ENCODE measurements around the gene THG1L. TPM values are rescaled to one million over a fixed set of nuclear protein-coding genes. Genes with fewer than 3 reads are reported as not detected.

THG1L gene
- 12.9 and 13.5 TPM in 2 replicates for total RNA-seq (2021)
- long read RNA-seq, transcript THG1L-201 (6 exons, 3,107 nt) = major isoform, 55 of 60 reads
- long read RNA-seq, partial matches to known transcripts = 1 of 60 reads
- long read RNA-seq, other reads (novel, unspliced or antisense) = 2 of 60 reads

DNA sequence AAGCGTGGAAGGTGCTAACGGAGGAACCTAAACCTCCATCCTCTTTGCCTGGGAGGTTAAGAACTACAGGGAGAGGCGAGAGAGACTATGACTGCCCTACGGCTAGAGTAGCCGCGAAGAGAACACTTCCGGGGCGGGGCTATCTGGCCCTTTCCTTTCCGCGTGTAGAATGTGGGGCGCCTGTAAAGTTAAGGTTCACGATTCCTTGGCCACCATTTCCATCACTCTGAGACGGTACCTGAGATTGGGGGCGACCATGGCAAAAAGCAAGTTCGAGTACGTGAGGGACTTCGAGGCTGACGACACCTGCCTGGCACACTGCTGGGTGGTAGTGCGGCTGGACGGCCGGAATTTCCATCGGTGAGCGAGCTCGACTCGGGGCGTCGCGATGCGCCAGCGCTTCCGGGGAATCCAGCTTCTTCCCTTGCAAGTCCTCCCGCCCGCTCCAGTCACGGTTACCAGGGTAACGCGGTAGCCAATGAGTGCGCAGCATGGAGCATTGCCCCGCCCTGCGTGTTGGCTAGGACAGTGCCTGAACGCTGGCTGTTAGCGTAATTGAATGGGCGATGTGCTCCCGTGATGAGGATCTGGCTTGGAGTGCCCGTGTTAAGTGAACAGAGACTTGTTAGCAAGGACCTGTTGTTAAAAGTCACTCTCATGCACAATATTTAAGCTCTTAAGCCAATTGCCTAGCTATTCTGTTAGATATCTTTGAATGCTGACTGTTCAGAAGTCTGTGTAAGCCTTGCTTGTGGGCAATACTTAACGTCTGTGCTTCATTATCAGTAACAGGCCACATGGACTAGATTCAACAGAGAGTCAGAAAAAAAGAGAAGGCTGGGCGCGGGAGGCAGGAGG lies at the start of gene THG1L:
Gene THG1L, plus strand, starts transcription at position 149 of the 858 bp plus-strand sequence. Its CDS starts 21 bp downstream, at position 170.
- Histone ChIP-seq H3K56ac (ENCODE audit: insufficient read length, low read depth, low read length) (no peak within 1 kb of the TSS), H3K79me2 (ENCODE audit: insufficient read depth, low read length) (no peaks in the 10 kb centered on the region; the same call in 1 of the 2 replicates), H2BK20ac (ENCODE audit: low read depth, low read length, poor library complexity, severe bottlenecking) (no peak within 1 kb of the TSS), H3K4me1 (ENCODE audit: insufficient read depth, low read length) (no peaks in the 10 kb centered on the region), H3K14ac (ENCODE audit: insufficient read depth, low read length) (peak within 1 kb of the TSS; percentile 94), H4K91ac (ENCODE audit: insufficient read length, low read depth, low read length) (no peak within 1 kb of the TSS), H3K4ac (ENCODE audit: low read depth, low read length) (no peak within 1 kb of the TSS), H3K18ac (ENCODE audit: insufficient read length, low read depth, low read length) (peak within 1 kb of the TSS; percentile 83), H3K27me3 (ENCODE audit: insufficient read depth, low read length) (no peaks in the 10 kb centered on the region), H3K23me2 (ENCODE audit: insufficient read length, low read depth, low read length, poor library complexity, severe bottlenecking) (no peaks in the 10 kb centered on the region), H2AK5ac (ENCODE audit: insufficient read length, low read length) (no peak within 1 kb of the TSS), H3K9ac (ENCODE audit: extremely low read depth, insufficient read length, low read length) (peak within 1 kb of the TSS; percentile 81), H4K20me1 (ENCODE audit: control insufficient read depth, insufficient read depth, insufficient read length) (no peaks in the 10 kb centered on the region), H3K9me3 (ENCODE audit: control insufficient read depth, low read depth, low read length) (no peaks in the 10 kb centered on the region), H3K4me2 (ENCODE audit: insufficient read depth, insufficient read length, low read length) (peak within 1 kb of the TSS; percentile 74), H2BK5ac (ENCODE audit: insufficient read length, low read length) (no peak within 1 kb of the TSS), H2BK15ac (ENCODE audit: low read depth, low read length) (no peak within 1 kb of the TSS), H3T11ph (ENCODE audit: low read length) (no peak within 1 kb of the TSS), H2BK12ac (ENCODE audit: insufficient read length, low read depth, low read length) (no peak within 1 kb of the TSS), H3K23ac (ENCODE audit: insufficient read length, low read depth, low read length) (no peak within 1 kb of the TSS), H3K79me1 (ENCODE audit: insufficient read depth, low read depth, low read length, poor library complexity, severe bottlenecking) (no peaks in the 10 kb centered on the region), H2BK120ac (ENCODE audit: low read depth, low read length, poor library complexity, severe bottlenecking) (no peak within 1 kb of the TSS), H4K5ac (ENCODE audit: insufficient read length, low read depth, low read length) (no peak within 1 kb of the TSS), H4K8ac (replicated peaks; ENCODE audit: insufficient read length, low read depth, low read length) (no peak within 1 kb of the TSS), H3K27ac (ENCODE audit: insufficient read length, low read depth, low read length) (no peak within 1 kb of the TSS), H2AFZ (ENCODE audit: low read length) (no peak within 1 kb of the TSS)
- no CpG with 5 or more reads among the region's 47 CpGs for WGBS (ENCODE audit: extremely low coverage, insufficient read length, low lambda C conversion rate)
- DNase-seq = peak; percentile 99
- Mint-ChIP-seq H3K4me3 (peak within 1 kb of the TSS; percentile 98 to 99), H3K4me1 (peaks cover 2 to 12% of the 10 kb centered on the region in 2 experiments), H3K9me3 (peaks cover 0 to 3% of the 10 kb centered on the region in 2 experiments; a peak in 3 of 5 replicates), H3K27ac (peak within 1 kb of the TSS; percentile 97 to 100 (median 99)), H3K36me3 (ENCODE audit: insufficient read depth in 1 of 3, low read depth in 3 of 3) (peaks cover 11 to 24% (median 18%) of the 10 kb centered on the region in 3 experiments; a peak in 6 of 7 replicates), H3K27me3 (ENCODE audit: low read depth) (no peaks in the 10 kb centered on the region)
- TF ChIP-seq, protein P1, sequence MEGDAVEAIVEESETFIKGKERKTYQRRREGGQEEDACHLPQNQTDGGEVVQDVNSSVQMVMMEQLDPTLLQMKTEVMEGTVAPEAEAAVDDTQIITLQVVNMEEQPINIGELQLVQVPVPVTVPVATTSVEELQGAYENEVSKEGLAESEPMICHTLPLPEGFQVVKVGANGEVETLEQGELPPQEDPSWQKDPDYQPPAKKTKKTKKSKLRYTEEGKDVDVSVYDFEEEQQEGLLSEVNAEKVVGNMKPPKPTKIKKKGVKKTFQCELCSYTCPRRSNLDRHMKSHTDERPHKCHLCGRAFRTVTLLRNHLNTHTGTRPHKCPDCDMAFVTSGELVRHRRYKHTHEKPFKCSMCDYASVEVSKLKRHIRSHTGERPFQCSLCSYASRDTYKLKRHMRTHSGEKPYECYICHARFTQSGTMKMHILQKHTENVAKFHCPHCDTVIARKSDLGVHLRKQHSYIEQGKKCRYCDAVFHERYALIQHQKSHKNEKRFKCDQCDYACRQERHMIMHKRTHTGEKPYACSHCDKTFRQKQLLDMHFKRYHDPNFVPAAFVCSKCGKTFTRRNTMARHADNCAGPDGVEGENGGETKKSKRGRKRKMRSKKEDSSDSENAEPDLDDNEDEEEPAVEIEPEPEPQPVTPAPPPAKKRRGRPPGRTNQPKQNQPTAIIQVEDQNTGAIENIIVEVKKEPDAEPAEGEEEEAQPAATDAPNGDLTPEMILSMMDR (conservative IDR thresholded peaks at IDR 0.05) = no peak
